HepG2 (cell line): Measurements from ENCODE around the gene C1QTNF1. TPM values are rescaled to one million over a fixed set of nuclear protein-coding genes. Genes with fewer than 3 reads are reported as not detected.

Experiments
- CSRNP2 ChIP-seq: sonication (generic); formaldehyde crosslinking; conservative IDR thresholded peaks from 2 replicates; pipeline ENCODE4 v1.8.0; 2022; ENCODE audit warnings: low read depth, missing genetic modification reagents
- FOXK2 ChIP-seq: fragments of 450-650 bp; IDR thresholded peaks from 2 replicates; pipeline ENCODE4 v1.6.1; 2016
- FOXP1 ChIP-seq, 2 experiments: fragments of 450-650 bp in 1 of 2; IDR thresholded peaks; 2 replicates each; pipeline ENCODE4 v1.6.1; 2017 to 2018; ENCODE audit warnings: antibody characterized with exemption in 1 of 2
- HNRNPK ChIP-seq: fragments of 200-400 bp; formaldehyde crosslinking; IDR thresholded peaks from 2 replicates; pipeline ENCODE4 v1.6.1; 2018; ENCODE audit warnings: low read length, low read depth, moderate library complexity, mild to moderate bottlenecking; ENCODE audit not compliant: poor library complexity, severe bottlenecking
- KDM5B ChIP-seq: sonication (generic); formaldehyde crosslinking; IDR thresholded peaks from 2 replicates; pipeline ENCODE4 v1.4.0; 2020; ENCODE audit warnings: missing genetic modification reagents, mild to moderate bottlenecking, borderline replicate concordance
- MAF1 ChIP-seq: sonication (generic); formaldehyde crosslinking; IDR thresholded peaks from 2 replicates; pipeline ENCODE4 v1.5.0; 2020; ENCODE audit warnings: missing genetic modification reagents, borderline replicate concordance
- MEF2D ChIP-seq: sonication (generic); formaldehyde crosslinking; IDR thresholded peaks from 2 replicates; pipeline ENCODE4 v1.5.1; 2020; ENCODE audit warnings: mild to moderate bottlenecking, missing genetic modification reagents
- NR2F1 ChIP-seq, 2 experiments: fragments of 450-650 bp in 1 of 2; formaldehyde crosslinking in 1 of 2; IDR thresholded peaks; 2 replicates each; pipeline versions ENCODE4 v1.5.0 to v1.6.1; 2016 to 2020; ENCODE audit warnings: mild to moderate bottlenecking in 1 of 2, missing compliant biosample characterization in 1 of 2, missing genetic modification reagents in 1 of 2, moderate library complexity in 1 of 2
- RBM39 ChIP-seq: fragments of 200-400 bp; formaldehyde crosslinking; IDR thresholded peaks from one replicate; pipeline ENCODE4 v1.6.1; 2018; ENCODE audit warnings: antibody characterized with exemption, mild to moderate bottlenecking, low read depth, low read length; ENCODE audit not compliant: poor library complexity, severe bottlenecking
- SETDB1 ChIP-seq: sonication (generic); formaldehyde crosslinking; IDR thresholded peaks from 2 replicates; pipeline ENCODE4 v1.5.1; 2020; ENCODE audit warnings: missing genetic modification reagents, mild to moderate bottlenecking, borderline replicate concordance
- STAT5B ChIP-seq: sonication (generic); formaldehyde crosslinking; IDR thresholded peaks from 2 replicates; pipeline ENCODE4 v1.4.0; 2020; ENCODE audit warnings: missing genetic modification reagents
- TAF15 ChIP-seq: fragments of 200-400 bp; formaldehyde crosslinking; IDR thresholded peaks from one replicate; pipeline ENCODE4 v1.6.1; 2018; ENCODE audit warnings: mild to moderate bottlenecking, low read depth, low read length; ENCODE audit not compliant: poor library complexity, severe bottlenecking
- ZBTB21 ChIP-seq: sonication (generic); formaldehyde crosslinking; IDR thresholded peaks from 2 replicates; pipeline ENCODE4 v1.4.0; 2020; ENCODE audit warnings: missing genetic modification reagents
- ZFP91 ChIP-seq: sonication (generic); formaldehyde crosslinking; IDR thresholded peaks from 2 replicates; pipeline ENCODE4 v1.9.0; 2022; ENCODE audit warnings: missing genetic modification reagents, mild to moderate bottlenecking, borderline replicate concordance
- ZNF17 ChIP-seq: sonication (generic); formaldehyde crosslinking; IDR thresholded peaks from 2 replicates; pipeline ENCODE4 v1.5.0; 2020; ENCODE audit warnings: mild to moderate bottlenecking, missing genetic modification reagents
- ZNF354B ChIP-seq: sonication (generic); formaldehyde crosslinking; IDR thresholded peaks from 2 replicates; pipeline ENCODE4 v1.8.0; 2022; ENCODE audit warnings: mild to moderate bottlenecking, missing genetic modification reagents
- ZNF580 ChIP-seq: IDR thresholded peaks from 2 replicates; pipeline ENCODE4 v1.6.1; 2016; ENCODE audit warnings: low read depth, borderline replicate concordance
- ZNF710 ChIP-seq: sonication (generic); formaldehyde crosslinking; IDR thresholded peaks from 2 replicates; pipeline ENCODE4 v1.5.0; 2020; ENCODE audit warnings: mild to moderate bottlenecking, missing genetic modification reagents, borderline replicate concordance
- ZNF83 ChIP-seq: sonication (generic); formaldehyde crosslinking; IDR thresholded peaks from 2 replicates; pipeline ENCODE4 v1.4.0; 2020; ENCODE audit warnings: missing genetic modification reagents, mild to moderate bottlenecking, borderline replicate concordance
- ZNF839 ChIP-seq: sonication (generic); formaldehyde crosslinking; IDR thresholded peaks from 2 replicates; pipeline ENCODE4 v1.4.0; 2020; ENCODE audit warnings: missing genetic modification reagents, mild to moderate bottlenecking, borderline replicate concordance
- ZSCAN29 ChIP-seq: sonication (generic); formaldehyde crosslinking; conservative IDR thresholded peaks from 2 replicates; pipeline ENCODE4 v1.4.0; 2020; ENCODE audit warnings: mild to moderate bottlenecking, missing genetic modification reagents
- polyA plus RNA-seq, 8 experiments: library from polyadenylated mRNA; depleted of rRNA in 3 of 8; stranded (reverse) in 7 of 8; unstranded in 1 of 8; fragments of >200 nt; fragmentation: Illumina TruSeq in 4 of 8; extraction: Trizol in 4 of 8; gene quantifications; 2 replicates each; pipeline versions ENCODE4 v1.2.1 to v1.2.3, GENCODE V29; 2011 to 2016; ENCODE audit warnings: low read depth in 4 of 8, missing spikeins in 1 of 8, mixed read lengths in 1 of 8; ENCODE audit not compliant: insufficient read depth in 1 of 8
- total RNA-seq, 5 experiments: library from RNA; depleted of rRNA; stranded (reverse); fragments of >200 nt; fragmentation: Illumina TruSeq; extraction: Trizol; gene quantifications; 2 replicates each; pipeline ENCODE4 v1.2.3, GENCODE V29; 2016; ENCODE audit warnings: low read depth in 1 of 5

C1QTNF1 gene
- total and polyA plus RNA-seq, 2 of the 13 experiments (the other 11 are each of a cell fraction or from before 2014, with no cell fraction given) = 0.18 to 0.86 TPM

GRCh38 chr17:79082311-79083190 lies 58.6 kb downstream of the C1QTNF1 start (continued):
- TF ChIP-seq CSRNP2 (CRISPR knock-in tag) (no peak), MAF1 (CRISPR knock-in tag) (no peak), TAF15 (peak; percentile 80), ZNF354B (no peak), ZSCAN29 (CRISPR knock-in tag) (no peak), ZNF83 (CRISPR knock-in tag) (no peak), RBM39 (peak; percentile 14), ZBTB21 (CRISPR knock-in tag) (no peak), SETDB1 (CRISPR knock-in tag) (no peak), NR2F1 (CRISPR knock-in tag; IDR thresholded peaks at IDR 0.05) (no peak), ZFP91 (CRISPR knock-in tag) (0 out of 2 replicates have a peak, but pooled peaks have one; percentile 7), ZNF580 (CRISPR knock-in tag) (peak; percentile 49; the same call in 1 of the 2 replicates), ZNF17 (CRISPR knock-in tag) (no peak), ZNF710 (peak; percentile 30; the same call in 1 of the 2 replicates), STAT5B (0 out of 2 replicates have a peak, but pooled peaks have one; percentile 58), MEF2D (CRISPR knock-in tag) (no peak), ZNF839 (no peak), FOXK2 (no peak), HNRNPK (no peak), FOXP1 (IDR thresholded peaks at IDR 0.05) (no peak), FOXP1 (CRISPR knock-in tag; IDR thresholded peaks at IDR 0.05) (no peak), KDM5B (no peak)
